MCF 10A (cell line): ENCODE results near the gene ZGLP1. TPM values are rescaled to one million over a fixed set of nuclear protein-coding genes. Genes with fewer than 3 reads are reported as not detected.

Experiments used
- BruUV-seq: library from RNA; stranded (reverse); fragments of 400-500 nt; replicated peaks from 2 replicates; lab custom pipeline; 2021; lab: Mats Ljungman, UMichigan
- CTCF ChIA-PET: fragments of 300-600 bp; sonication (Branson Sonifier 250); formaldehyde crosslinking; extraction: SDS; loops from one replicate; lab custom pipeline; 2021; ENCODE audit warnings: antibody characterized with exemption, inconsistent platforms; lab: Yijun Ruan, JAX
- POLR2A ChIA-PET: fragments of 300-600, 350-650 bp; sonication (Branson Sonifier 250); formaldehyde crosslinking; extraction: SDS; loops from one replicate; lab custom pipeline; 2020; ENCODE audit warnings: antibody characterized with exemption, inconsistent platforms; lab: Yijun Ruan, JAX
- DNase-seq: peaks from one replicate; pipeline ENCODE4 v3.0.0-alpha.2; 2018; ENCODE audit not compliant: unreplicated experiment
- H3K27ac Mint-ChIP-seq: one replicate; pipeline ENCODE4 v1.8.0; 2022; ENCODE audit warnings: mild to moderate bottlenecking, low read depth, mixed read lengths; ENCODE audit not compliant: unreplicated experiment
- H3K27me3 Mint-ChIP-seq: one replicate; pipeline ENCODE4 v1.8.0; 2022; ENCODE audit warnings: mixed read lengths; ENCODE audit not compliant: insufficient read depth, unreplicated experiment
- H3K36me3 Mint-ChIP-seq: one replicate; pipeline ENCODE4 v1.8.0; 2022; ENCODE audit warnings: mild to moderate bottlenecking, moderate library complexity, mixed read lengths; ENCODE audit not compliant: insufficient read depth, unreplicated experiment
- H3K4me1 Mint-ChIP-seq: one replicate; pipeline ENCODE4 v1.8.0; 2022; ENCODE audit warnings: mixed read lengths; ENCODE audit not compliant: insufficient read depth, unreplicated experiment
- H3K4me3 Mint-ChIP-seq: one replicate; pipeline ENCODE4 v1.8.0; 2022; ENCODE audit warnings: mild to moderate bottlenecking, moderate library complexity, mixed read lengths; ENCODE audit not compliant: unreplicated experiment
- H3K9me3 Mint-ChIP-seq: one replicate; pipeline ENCODE4 v1.8.0; 2022; ENCODE audit warnings: mixed read lengths; ENCODE audit not compliant: unreplicated experiment
- CTCF ChIP-seq: fragments of 200-600 bp; IDR thresholded peaks from one replicate; pipeline ENCODE4 v1.8.0; 2022; ENCODE audit warnings: antibody characterized with exemption, mild to moderate bottlenecking; ENCODE audit not compliant: unreplicated experiment
- intact Hi-C: fragments of 100-400 bp; cut with micrococcal nuclease; formaldehyde crosslinking; loops from 2 replicates; pipeline ENCODE4 v1.14.1; 2022
- total RNA-seq: library from RNA; stranded (reverse); gene quantifications from 2 replicates; pipeline ENCODE4 v1.2.3, GENCODE V29; 2022

The ZGLP1 gene
- total RNA-seq, 1 experiment from 2014 or later: 3.8 TPM

- CTCF ChIA-PET: interaction anchor here (0.5 to 1.4 kb wide), 5 partner anchors 9 to 74 kb away, joined by 3 to 5 read pairs (median 4); partner anchors contain the start of gene ICAM1
Measured at GRCh38 chr19:10305139-10305806, 4.3 kb downstream of the ZGLP1 start.

GRCh38 chr19:10299545-10300458 is 9.8 kb downstream of the ZGLP1 start:
- Mint-ChIP-seq H3K27ac (no peak overlapping the region), H3K36me3 (peaks cover 7% of the 10 kb centered on the region), H3K27me3 (no peaks in the 10 kb centered on the region), H3K4me1 (peaks cover 8% of the 10 kb centered on the region), H3K9me3 (no peaks in the 10 kb centered on the region), H3K4me3 (no peak overlapping the region)
- ChIA-PET CTCF (interaction anchor here (1.1 kb wide), 2 partner anchors 15 to 135 kb away, joined by 3 to 4 read pairs; no protein-coding TSS in a partner anchor), POLR2A (no interaction called here)
- intact Hi-C loops: no loop called here
- no peak for TF ChIP-seq CTCF
- DNase-seq: no peak
- no TSS peak for BruUV-seq

More at GRCh38 chr19:10305139-10305806, 4.3 kb downstream of the ZGLP1 start:
- no peak for DNase-seq
- POLR2A ChIA-PET: interaction anchor here (0.6 kb wide), 1 partner anchor 20 kb away, joined by 4 read pairs; no protein-coding TSS in a partner anchor
- Mint-ChIP-seq H3K27ac (no peak overlapping the region), H3K4me3 (no peak overlapping the region), H3K9me3 (no peaks in the 10 kb centered on the region), H3K27me3 (no peaks in the 10 kb centered on the region), H3K36me3 (no peaks in the 10 kb centered on the region), H3K4me1 (peaks cover 8% of the 10 kb centered on the region)
- TF ChIP-seq CTCF: no peak
- intact Hi-C loops: no loop called here
- no TSS peak for BruUV-seq

GRCh38 chr19:10295847-10296591 is 13.6 kb downstream of the ZGLP1 start:
- Mint-ChIP-seq H3K4me3 (no peak overlapping the region), H3K27me3 (no peaks in the 10 kb centered on the region), H3K4me1 (no peaks in the 10 kb centered on the region), H3K36me3 (peaks cover 17% of the 10 kb centered on the region), H3K9me3 (no peaks in the 10 kb centered on the region), H3K27ac (no peak overlapping the region)
- intact Hi-C loops: no loop called here
- BruUV-seq: no TSS peak
- DNase-seq: no peak
- POLR2A ChIA-PET: no interaction called here
- TF ChIP-seq CTCF: no peak
- CTCF ChIA-PET: interaction anchor here (0.6 to 1.0 kb wide), 2 partner anchors 26 to 117 kb away, joined by 3 to 5 read pairs; no protein-coding TSS in a partner anchor
